Measurements from ENCODE around the gene SCAP. TPM values are rescaled to one million over a fixed set of nuclear protein-coding genes. Genes with fewer than 3 reads are reported as not detected.

Gene SCAP
- total RNA-seq = 100 to 1,000 TPM in 1 of 4 donors, 10 to 100 TPM in 3; 73.4 to 128 (median 88.4) TPM

DNA sequence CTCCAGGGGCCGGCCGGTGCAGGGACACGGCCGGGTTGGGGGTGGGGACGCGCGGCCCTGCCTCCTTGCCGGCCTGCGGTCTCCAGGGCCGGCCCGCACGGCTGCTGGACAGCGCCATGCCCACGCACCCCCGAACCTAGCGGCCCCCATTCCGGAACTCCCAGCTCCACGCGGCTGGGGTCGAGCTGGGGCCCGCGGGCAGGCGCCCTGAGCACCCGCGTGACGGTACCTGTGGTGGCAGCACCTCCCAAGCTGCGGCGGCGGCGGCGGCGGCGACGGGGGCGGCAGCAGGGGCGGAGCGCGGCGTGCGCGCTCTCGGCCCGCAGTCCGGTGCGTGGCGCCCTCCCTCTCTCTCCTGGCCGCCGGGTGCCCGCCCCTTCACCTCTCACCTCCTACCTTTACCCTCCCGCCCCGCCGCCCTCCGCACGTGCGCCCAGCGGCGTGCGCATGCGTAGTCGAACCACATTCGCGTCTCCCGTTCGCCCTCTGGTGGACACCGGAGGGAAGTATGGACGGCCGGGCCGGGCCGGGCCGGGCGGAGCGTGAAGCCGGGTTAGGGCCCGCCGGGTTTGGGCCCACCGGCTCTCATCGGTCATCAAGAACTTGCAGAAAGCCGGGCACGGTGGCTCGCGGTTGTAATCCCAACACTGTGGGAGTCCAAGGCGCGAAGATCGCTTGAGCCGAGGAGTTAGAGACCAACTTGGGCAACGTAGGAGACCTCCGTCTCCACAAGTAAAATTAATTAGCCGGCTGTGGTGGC, at the start of gene SCAP:
SCAP (minus strand) TSS at position 372 of the 760 bp plus-strand sequence. CDS start 32,948 bp downstream, outside the sequence.
- Histone ChIP-seq H3K9me3 (no peaks in the 10 kb centered on the region), H3K27ac (peak within 1 kb of the TSS; percentile 32 to 84 (median 82)), H3K4me1 (peaks cover 0 to 30% (median 18%) of the 10 kb centered on the region in 4 donors), H3K27me3 (no peaks in the 10 kb centered on the region), H3K4me3 (peak within 1 kb of the TSS; percentile 78 to 97 (median 82)), H3K36me3 (no peaks in the 10 kb centered on the region)
- DNase-seq (ENCODE audit: low spot score in 2 of 2) = peak; percentile 92 to 93
- WGBS, 2 donors = 3 to 4% methylated on average over 47 to 50 of the region's 88 CpGs
- TF ChIP-seq, protein P1, sequence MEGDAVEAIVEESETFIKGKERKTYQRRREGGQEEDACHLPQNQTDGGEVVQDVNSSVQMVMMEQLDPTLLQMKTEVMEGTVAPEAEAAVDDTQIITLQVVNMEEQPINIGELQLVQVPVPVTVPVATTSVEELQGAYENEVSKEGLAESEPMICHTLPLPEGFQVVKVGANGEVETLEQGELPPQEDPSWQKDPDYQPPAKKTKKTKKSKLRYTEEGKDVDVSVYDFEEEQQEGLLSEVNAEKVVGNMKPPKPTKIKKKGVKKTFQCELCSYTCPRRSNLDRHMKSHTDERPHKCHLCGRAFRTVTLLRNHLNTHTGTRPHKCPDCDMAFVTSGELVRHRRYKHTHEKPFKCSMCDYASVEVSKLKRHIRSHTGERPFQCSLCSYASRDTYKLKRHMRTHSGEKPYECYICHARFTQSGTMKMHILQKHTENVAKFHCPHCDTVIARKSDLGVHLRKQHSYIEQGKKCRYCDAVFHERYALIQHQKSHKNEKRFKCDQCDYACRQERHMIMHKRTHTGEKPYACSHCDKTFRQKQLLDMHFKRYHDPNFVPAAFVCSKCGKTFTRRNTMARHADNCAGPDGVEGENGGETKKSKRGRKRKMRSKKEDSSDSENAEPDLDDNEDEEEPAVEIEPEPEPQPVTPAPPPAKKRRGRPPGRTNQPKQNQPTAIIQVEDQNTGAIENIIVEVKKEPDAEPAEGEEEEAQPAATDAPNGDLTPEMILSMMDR (IDR thresholded peaks at IDR 0.05) = peak; percentile 91 to 99 (median 97)
- peak in 1 of 2 donors; percentile 47 for TF ChIP-seq POLR2A (IDR thresholded peaks at IDR 0.05)
- TF ChIP-seq EP300 (IDR thresholded peaks at IDR 0.05) = peak; percentile 73 to 90

DNA sequence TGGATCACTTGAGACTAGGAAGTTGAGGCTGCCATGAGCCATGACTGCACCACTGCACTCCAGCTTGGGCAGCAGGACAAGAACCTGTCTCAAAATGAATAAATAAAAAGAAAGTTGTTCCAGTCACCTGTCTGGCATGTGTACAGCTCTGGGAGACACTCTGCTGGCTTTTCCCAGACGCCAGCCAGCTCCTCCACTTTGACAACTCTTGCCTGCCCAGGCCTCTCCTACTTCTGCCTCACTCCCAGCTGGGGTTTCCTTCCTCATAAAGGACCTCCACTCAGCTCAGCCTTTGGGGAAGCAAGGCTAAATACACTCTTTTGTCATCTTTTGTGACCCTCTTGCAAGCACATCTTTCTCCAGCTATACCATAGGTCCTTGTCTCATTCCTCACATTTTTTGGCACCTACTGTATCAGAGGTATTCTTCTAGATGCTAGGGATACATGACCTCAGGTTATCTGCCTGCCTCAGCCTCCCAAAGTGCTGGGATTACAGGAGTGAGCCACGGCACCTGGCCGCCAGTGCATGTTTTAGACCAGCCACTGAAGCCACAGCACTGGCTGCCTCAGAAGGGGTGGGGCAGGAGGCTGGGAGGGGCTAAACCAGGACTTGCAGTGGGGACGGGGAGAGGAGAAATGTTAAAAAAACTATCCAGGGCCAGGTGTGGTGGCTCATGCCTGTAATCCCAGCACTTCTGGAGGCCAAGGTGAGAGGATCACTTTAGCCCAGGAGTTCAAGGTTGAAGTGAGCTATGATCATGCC, 47.8 kb upstream of the SCAP start:
- DNase-seq (ENCODE audit: low spot score in 2 of 2) = no peak
- Histone ChIP-seq H3K27ac (no peak overlapping the region), H3K4me3 (no peak overlapping the region), H3K9me3 (peaks cover 0 to 12% (median 0%) of the 10 kb centered on the region in 4 donors), H3K27me3 (no peaks in the 10 kb centered on the region), H3K4me1 (peaks cover 0 to 6% (median 0%) of the 10 kb centered on the region in 4 donors), H3K36me3 (no peaks in the 10 kb centered on the region)
- 67 to 76% methylated on average over 4 of the region's 4 CpGs for WGBS, 2 donors
- TF ChIP-seq, protein P1 (IDR thresholded peaks at IDR 0.05) = no peak
- TF ChIP-seq POLR2A (IDR thresholded peaks at IDR 0.05) = no peak

DNA sequence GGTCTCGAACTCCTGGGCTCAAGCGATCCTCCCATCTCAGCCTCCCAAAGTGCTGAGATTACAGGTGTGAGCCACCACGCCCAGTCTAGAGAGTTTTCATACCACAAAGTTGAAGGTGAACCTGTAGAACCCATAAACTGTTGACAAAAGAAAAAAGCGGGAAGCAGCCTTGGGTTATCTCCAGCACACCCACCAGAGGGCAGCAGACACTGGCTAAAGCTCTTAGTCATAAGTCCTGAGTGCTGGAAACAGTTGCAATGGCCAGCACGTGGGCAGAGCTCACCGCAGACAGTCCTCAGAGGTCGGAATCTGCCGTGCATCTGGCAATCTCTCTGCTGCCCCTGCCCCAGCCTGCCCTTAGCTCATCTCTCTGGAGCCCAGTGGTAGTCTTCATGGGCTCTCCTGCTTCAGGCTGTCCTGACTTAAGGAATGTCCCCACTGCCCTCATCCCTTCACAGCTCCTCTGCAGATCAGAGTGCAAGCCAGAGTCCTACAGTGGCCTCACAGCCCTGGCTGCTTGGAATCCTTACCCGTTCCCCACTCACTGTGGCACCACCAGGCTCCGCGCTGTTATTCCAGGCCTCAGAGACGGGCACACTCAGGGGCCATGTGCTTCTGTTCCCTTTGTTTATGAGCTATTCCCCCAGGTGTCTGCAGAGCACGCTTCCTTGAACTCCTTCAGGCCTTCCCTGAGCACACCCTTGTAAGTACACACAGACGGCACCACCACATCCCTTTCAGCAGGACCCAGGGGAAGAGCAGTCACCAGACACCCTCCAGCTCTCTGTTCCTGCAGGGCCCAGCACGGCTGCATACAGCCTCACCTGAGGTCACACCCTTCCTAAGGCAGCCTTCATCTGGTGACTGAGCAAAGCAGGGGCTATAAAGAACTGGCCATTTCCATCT, 46.6 kb upstream of the SCAP start:
- Histone ChIP-seq H3K4me3 (no peak overlapping the region), H3K4me1 (peaks cover 0 to 6% (median 0%) of the 10 kb centered on the region in 4 donors), H3K9me3 (peaks cover 0 to 2% (median 0%) of the 10 kb centered on the region in 4 donors), H3K27ac (no peak overlapping the region), H3K36me3 (no peaks in the 10 kb centered on the region), H3K27me3 (no peaks in the 10 kb centered on the region)
- DNase-seq (ENCODE audit: low spot score in 2 of 2) = peak; percentile 67 to 78
- WGBS, 2 donors = 31 to 39% methylated on average over 15 of the region's 15 CpGs
- peak in 1 of 2 donors; percentile 10 for TF ChIP-seq POLR2A (IDR thresholded peaks at IDR 0.05)
- TF ChIP-seq, protein P1 (IDR thresholded peaks at IDR 0.05) = peak; percentile 85 to 95 (median 89)
- peak in 1 of 2 donors; percentile 50 for TF ChIP-seq EP300 (IDR thresholded peaks at IDR 0.05)

DNA sequence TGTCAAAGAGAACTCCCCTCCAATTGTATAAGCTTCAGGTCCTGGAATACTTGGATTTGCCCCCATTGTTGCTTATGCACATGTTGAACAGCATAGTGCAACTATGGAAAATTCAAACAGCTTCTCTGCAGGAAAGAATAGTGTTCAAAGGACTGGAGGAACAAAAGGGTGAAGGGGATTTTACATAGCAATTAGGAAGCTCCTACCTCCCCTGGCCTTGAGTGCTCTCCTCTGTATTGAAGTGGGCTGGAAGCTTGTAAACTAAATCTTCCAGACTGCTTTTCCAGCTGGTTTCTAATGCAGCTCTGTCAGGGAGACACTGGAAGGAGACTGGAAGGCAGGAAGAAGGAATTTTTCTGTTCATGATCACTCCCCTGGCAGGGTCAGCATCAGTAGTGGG, 45.0 kb upstream of the SCAP start:
- H3K27ac ChIP-seq = no peak overlapping the region
- H3K4me1 ChIP-seq = peaks cover 0 to 6% (median 0%) of the 10 kb centered on the region in 4 donors
- no peaks in the 10 kb centered on the region for H3K36me3 ChIP-seq
- DNase-seq (ENCODE audit: low spot score in 2 of 2) = no peak
- H3K4me3 ChIP-seq = no peak overlapping the region
- no peak for TF ChIP-seq EP300 (IDR thresholded peaks at IDR 0.05)
- TF ChIP-seq, protein P1 (IDR thresholded peaks at IDR 0.05) = no peak
- no peak for TF ChIP-seq POLR2A (IDR thresholded peaks at IDR 0.05)
- no peaks in the 10 kb centered on the region for H3K27me3 ChIP-seq
- no peaks in the 10 kb centered on the region for H3K9me3 ChIP-seq

Measured in tibial nerve (tissue), 4 donors.